Mucosa of stomach (tissue), 1 donor: ENCODE measurements around the gene TCAP.
"Not testable (repeated sequence)": the region's sequence is repeated elsewhere in the genome, so short reads cannot be mapped to it uniquely, and the experiment has no call there.

Experiments used
- H3K27me3 ChIP-seq: one replicate; pipeline ENCODE4 v1.7.0; 2013; ENCODE audit warnings: mild to moderate bottlenecking, low read length; ENCODE audit not compliant: control insufficient read depth, insufficient read depth
- H3K36me3 ChIP-seq: one replicate; pipeline ENCODE4 v1.7.0; 2013; ENCODE audit warnings: low read length; ENCODE audit not compliant: control insufficient read depth, insufficient read depth
- H3K4me1 ChIP-seq: one replicate; pipeline ENCODE4 v1.7.0; 2013; ENCODE audit warnings: mild to moderate bottlenecking, low read length; ENCODE audit not compliant: control insufficient read depth, insufficient read depth
- H3K4me3 ChIP-seq: one replicate; pipeline ENCODE4 v1.7.0; 2013; ENCODE audit warnings: low read length
- H3K9ac ChIP-seq: one replicate; pipeline ENCODE4 v1.7.0; 2013; ENCODE audit warnings: mild to moderate bottlenecking, low read length, moderate library complexity
- H3K9me3 ChIP-seq: one replicate; pipeline ENCODE4 v1.7.0; 2013; ENCODE audit warnings: mild to moderate bottlenecking, low read length, moderate library complexity; ENCODE audit not compliant: control insufficient read depth
- donor health status: Pancreatic carcinoma.

TCAP gene

GRCh38 chr17:39687546-39688474 is 22.7 kb downstream of the TCAP start, which contains the start of gene PGAP3:
Gene PGAP3, minus strand, starts transcription at chr17:39688057. Its CDS starts 43 bp downstream, at chr17:39688014.
- peak within 1 kb of the TSS; percentile 77 for H3K9ac ChIP-seq
- no peaks in the 10 kb centered on the region for H3K36me3 ChIP-seq
- H3K4me1 ChIP-seq = peaks cover 21% of the 10 kb centered on the region
- H3K27me3 ChIP-seq = no peaks in the 10 kb centered on the region
- no peaks in the 10 kb centered on the region for H3K9me3 ChIP-seq
- H3K4me3 ChIP-seq = peak within 1 kb of the TSS; percentile 62

- no peaks in the 10 kb centered on the region for H3K36me3 ChIP-seq
- peaks cover 21% of the 10 kb centered on the region for H3K4me1 ChIP-seq
- H3K4me3 ChIP-seq = peak overlapping the region; percentile 62
- H3K9me3 ChIP-seq = no peaks in the 10 kb centered on the region
- peak overlapping the region; percentile 77 for H3K9ac ChIP-seq
- no peaks in the 10 kb centered on the region for H3K27me3 ChIP-seq
Observed at GRCh38 chr17:39688475-39688835, 23.3 kb downstream of the TCAP start.

GRCh38 chr17:39688945-39689344 is 23.8 kb downstream of the TCAP start:
- Histone ChIP-seq H3K9me3 (no peaks in the 10 kb centered on the region), H3K4me1 (peaks cover 21% of the 10 kb centered on the region), H3K9ac (peak overlapping the region; percentile 77), H3K4me3 (no peak overlapping the region), H3K36me3 (no peaks in the 10 kb centered on the region), H3K27me3 (no peaks in the 10 kb centered on the region)

- Histone ChIP-seq H3K36me3 (no peaks in the 10 kb centered on the region), H3K9ac (no peak overlapping the region), H3K4me3 (no peak overlapping the region), H3K9me3 (no peaks in the 10 kb centered on the region), H3K27me3 (no peaks in the 10 kb centered on the region), H3K4me1 (peaks cover 5% of the 10 kb centered on the region)
Observed at GRCh38 chr17:39694593-39694992, 29.4 kb downstream of the TCAP start.

- H3K27me3 ChIP-seq = no peaks in the 10 kb centered on the region
- H3K9ac ChIP-seq = no peak overlapping the region
- H3K4me3 ChIP-seq = no peak overlapping the region
- no peaks in the 10 kb centered on the region for H3K36me3 ChIP-seq
- peaks cover 6% of the 10 kb centered on the region for H3K4me1 ChIP-seq
- H3K9me3 ChIP-seq = no peaks in the 10 kb centered on the region
Observed at GRCh38 chr17:39695089-39695474, 29.9 kb downstream of the TCAP start.

GRCh38 chr17:39696731-39697130 is 31.6 kb downstream of the TCAP start:
- Histone ChIP-seq H3K27me3 (no peaks in the 10 kb centered on the region), H3K4me3 (no peak overlapping the region), H3K4me1 (peaks cover 8% of the 10 kb centered on the region), H3K9me3 (no peaks in the 10 kb centered on the region), H3K36me3 (no peaks in the 10 kb centered on the region), H3K9ac (no peak overlapping the region)

GRCh38 chr17:39697961-39698360 is 32.8 kb downstream of the TCAP start:
- H3K4me1 ChIP-seq = peaks cover 20% of the 10 kb centered on the region
- no peaks in the 10 kb centered on the region for H3K9me3 ChIP-seq
- no peaks in the 10 kb centered on the region for H3K27me3 ChIP-seq
- H3K9ac ChIP-seq = no peak overlapping the region
- H3K36me3 ChIP-seq = no peaks in the 10 kb centered on the region
- no peak overlapping the region for H3K4me3 ChIP-seq

GRCh38 chr17:39699157-39699817 is 34.1 kb downstream of the TCAP start:
- peaks cover 34% of the 10 kb centered on the region for H3K4me1 ChIP-seq
- H3K27me3 ChIP-seq, H3K9me3 ChIP-seq, H3K36me3 ChIP-seq: not testable (repeated sequence)
- H3K9ac ChIP-seq = peak overlapping the region; percentile 93
- peak overlapping the region; percentile 50 for H3K4me3 ChIP-seq

GRCh38 chr17:39699818-39700147 is 34.6 kb downstream of the TCAP start, which contains the start of gene ERBB2:
Gene ERBB2, plus strand, starts transcription at chr17:39700064. Its CDS starts 175 bp downstream, at chr17:39700239.
- Histone ChIP-seq H3K36me3 (no peaks in the 10 kb centered on the region), H3K4me3 (peak within 1 kb of the TSS; percentile 81), H3K9ac (peak within 1 kb of the TSS; percentile 93), H3K4me1 (peaks cover 39% of the 10 kb centered on the region), H3K9me3 (no peaks in the 10 kb centered on the region), H3K27me3 (no peaks in the 10 kb centered on the region)

GRCh38 chr17:39700148-39700987 is 35.2 kb downstream of the TCAP start:
- H3K9ac ChIP-seq = peak overlapping the region; percentile 93
- peaks cover 44% of the 10 kb centered on the region for H3K4me1 ChIP-seq
- H3K4me3 ChIP-seq = peak overlapping the region; percentile 81
- H3K9me3 ChIP-seq = no peaks in the 10 kb centered on the region
- no peaks in the 10 kb centered on the region for H3K36me3 ChIP-seq
- no peaks in the 10 kb centered on the region for H3K27me3 ChIP-seq

- Histone ChIP-seq H3K9ac (peak overlapping the region; percentile 93), H3K4me3 (peak overlapping the region; percentile 81), H3K9me3 (no peaks in the 10 kb centered on the region), H3K36me3 (no peaks in the 10 kb centered on the region), H3K27me3 (no peaks in the 10 kb centered on the region), H3K4me1 (peaks cover 53% of the 10 kb centered on the region)
Observed at GRCh38 chr17:39701012-39701783, 36.0 kb downstream of the TCAP start.
